Colon (tissue), 2 donors: ENCODE data around the gene LSAMP.

ENCODE experiments used
- FAIRE-seq: peaks from 2 replicates; lab custom pipeline; 2012; peaks lifted over from hg19 to GRCh38; lab: Jason Lieb, UNC
- donor health status: control.
- donor health status: control.

The LSAMP gene

GRCh38 chr3:116051040-116051439, 394.2 kb downstream of the LSAMP start:
- no peak for FAIRE-seq

GRCh38 chr3:116050311-116050915, 394.9 kb downstream of the LSAMP start:
- no peak for FAIRE-seq

- no peak for FAIRE-seq
Observed at GRCh38 chr3:116048991-116049390, 396.3 kb downstream of the LSAMP start.

- no peak for FAIRE-seq
Observed at GRCh38 chr3:116046350-116046749, 398.9 kb downstream of the LSAMP start.

GRCh38 chr3:116045314-116045713, 400.0 kb downstream of the LSAMP start:
- no peak for FAIRE-seq

GRCh38 chr3:116040152-116040551, 405.1 kb downstream of the LSAMP start:
- FAIRE-seq: no peak

- FAIRE-seq: no peak
Observed at GRCh38 chr3:116039651-116039985, 405.7 kb downstream of the LSAMP start.

- FAIRE-seq: no peak
Observed at GRCh38 chr3:116038968-116039650, 406.2 kb downstream of the LSAMP start.

- FAIRE-seq: no peak
Observed at GRCh38 chr3:116037954-116038911, 407.1 kb downstream of the LSAMP start.

- FAIRE-seq: no peak
Observed at GRCh38 chr3:116035429-116035828, 409.9 kb downstream of the LSAMP start.

- no peak for FAIRE-seq
Observed at GRCh38 chr3:116034794-116035193, 410.5 kb downstream of the LSAMP start.

GRCh38 chr3:116034086-116034485, 411.2 kb downstream of the LSAMP start:
- FAIRE-seq: no peak

GRCh38 chr3:116033516-116033915, 411.8 kb downstream of the LSAMP start:
- FAIRE-seq: no peak

- no peak for FAIRE-seq
Observed at GRCh38 chr3:116032176-116032575, 413.1 kb downstream of the LSAMP start.

GRCh38 chr3:116030131-116030850, 415.0 kb downstream of the LSAMP start:
- FAIRE-seq: no peak

GRCh38 chr3:116029266-116029665, 416.0 kb downstream of the LSAMP start:
- FAIRE-seq: no peak

- FAIRE-seq: no peak
Observed at GRCh38 chr3:116028157-116028556, 417.1 kb downstream of the LSAMP start.

GRCh38 chr3:116020989-116021388, 424.3 kb downstream of the LSAMP start:
- no peak for FAIRE-seq

GRCh38 chr3:116020495-116020894, 424.8 kb downstream of the LSAMP start:
- no peak for FAIRE-seq

GRCh38 chr3:116019254-116019763, 426.0 kb downstream of the LSAMP start:
- no peak for FAIRE-seq

- FAIRE-seq: no peak
Observed at GRCh38 chr3:116018646-116019045, 426.6 kb downstream of the LSAMP start.

GRCh38 chr3:116015931-116016330, 429.4 kb downstream of the LSAMP start:
- no peak for FAIRE-seq
